ENCODE measurements around the gene TMEM200C.

GRCh38 chr18:5884375-5884774 is 10.9 kb downstream of the TMEM200C start:
- no peak for TF ChIP-seq CTCF (conservative IDR thresholded peaks at IDR 0.05; ENCODE audit: low read length)
- TF ChIP-seq EZH2phosphoT487 (IDR thresholded peaks at IDR 0.05; ENCODE audit: borderline replicate concordance, low read depth, low read length), result no peak

Measured in OCI-LY7 (cell line).